ENCODE measurements around the gene USP44.

DNA sequence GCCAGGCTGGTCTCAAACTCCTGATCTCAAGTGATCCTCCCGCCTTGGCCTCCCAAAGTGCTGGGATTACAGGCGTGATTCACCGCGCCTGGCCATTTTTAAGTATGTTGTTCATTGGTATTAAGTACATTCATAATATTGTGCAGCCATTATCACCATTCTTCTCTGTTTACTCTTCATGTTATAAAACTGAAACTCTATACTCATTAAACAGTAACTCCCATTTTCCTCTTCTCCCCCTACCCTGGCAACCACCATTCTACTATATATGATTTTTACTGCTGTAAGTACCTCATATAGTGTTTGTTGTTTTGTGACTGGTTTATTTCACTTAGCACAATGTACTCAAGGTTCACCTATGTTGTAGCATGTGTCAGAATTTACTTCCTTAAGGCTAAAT, 54.2 kb downstream of the USP44 start:
- no peak for TF ChIP-seq EZH2 (IDR thresholded peaks at IDR 0.05; ENCODE audit: insufficient read depth, poor library complexity, severe bottlenecking)
- TF ChIP-seq EZH2phosphoT487 (IDR thresholded peaks at IDR 0.05; ENCODE audit: insufficient read depth, low read depth) = no peak

Measured in GM23248 (cell line).